ENCODE measurements around the gene ARF6.

The ARF6 gene

GRCh38 chr14:49880267-49881064 lies 12.4 kb upstream of the ARF6 start:
- POLR2A ChIA-PET = interaction anchor here (1.2 to 1.6 kb wide), 4 partner anchors 12 to 225 kb away, joined by 3 to 14 read pairs (median 5); no protein-coding TSS in a partner anchor
- H3K27ac ChIP-seq (ENCODE audit: extremely low read depth, low read depth, low read length) = peak overlapping the region; percentile 74
- H3K4me1 ChIP-seq (ENCODE audit: control insufficient read depth, insufficient read depth, low read length) = peaks cover 13% of the 10 kb centered on the region
- CTCF ChIA-PET = interaction anchor here (0.6 to 3.0 kb wide), 15 partner anchors 8 to 947 kb away, joined by 3 to 19 read pairs (median 4); partner anchors contain the start of genes ARF6 and NEMF
- H3K36me3 ChIP-seq (ENCODE audit: control insufficient read depth in 2 of 2, insufficient read depth in 1 of 2, low read length in 2 of 2) = no peaks in the 10 kb centered on the region
- H3K9me3 ChIP-seq (ENCODE audit: control insufficient read depth, insufficient read depth, low read depth, low read length) = no peaks in the 10 kb centered on the region
- no peak overlapping the region for H3K4me3 ChIP-seq (ENCODE audit: low read depth, low read length)
- TF ChIP-seq ZNF514 (tag by site-specific recombination; IDR thresholded peaks at IDR 0.05) (no peak), BCL6B (tag by site-specific recombination; IDR thresholded peaks at IDR 0.05) (peak; percentile 85), GLIS2 (tag by site-specific recombination; IDR thresholded peaks at IDR 0.05) (no peak), ATF2 (tag by site-specific recombination; IDR thresholded peaks at IDR 0.05; ENCODE audit: low read depth) (no peak; the same call in 1 of the 2 replicates), ZNF449 (tag by site-specific recombination; IDR thresholded peaks at IDR 0.05) (no peak), ZNF670 (tag by site-specific recombination; IDR thresholded peaks at IDR 0.05; ENCODE audit: low read depth) (no peak), ZNF530 (tag by site-specific recombination; IDR thresholded peaks at IDR 0.05; ENCODE audit: low read depth) (no peak), ZNF112 (tag by site-specific recombination; IDR thresholded peaks at IDR 0.05) (no peak), ZNF548 (tag by site-specific recombination; IDR thresholded peaks at IDR 0.05) (no peak), MZF1 (tag by site-specific recombination; IDR thresholded peaks at IDR 0.05; ENCODE audit: borderline replicate concordance) (peak; percentile 64; the same call in 1 of the 2 replicates), ZNF169 (tag by site-specific recombination; IDR thresholded peaks at IDR 0.05) (no peak), ZNF701 (tag by site-specific recombination; IDR thresholded peaks at IDR 0.05) (no peak), ZNF48 (tag by site-specific recombination; IDR thresholded peaks at IDR 0.05) (no peak), ZNF513 (tag by site-specific recombination; IDR thresholded peaks at IDR 0.05) (no peak), ZBTB44 (tag by site-specific recombination; IDR thresholded peaks at IDR 0.05) (peak; percentile 80), ZNF521 (tag by site-specific recombination; IDR thresholded peaks at IDR 0.05) (no peak), KLF17 (tag by site-specific recombination; IDR thresholded peaks at IDR 0.05) (no peak), ZSCAN23 (tag by site-specific recombination; IDR thresholded peaks at IDR 0.05) (no peak), ZNF518A (tag by site-specific recombination; conservative IDR thresholded peaks at IDR 0.05; ENCODE audit: low read depth) (0 out of 2 replicates have a peak, but pooled peaks have one; percentile 19), ZNF837 (tag by site-specific recombination; IDR thresholded peaks at IDR 0.05) (no peak), KLF9 (tag by site-specific recombination; IDR thresholded peaks at IDR 0.05; ENCODE audit: low read depth) (no peak), ZNF2 (tag by site-specific recombination; IDR thresholded peaks at IDR 0.05) (no peak; the same call in 1 of the 2 replicates)
